HG03097 (cell line): ENCODE data around the gene RAP1A.
"Not testable (repeated sequence)": the region's sequence is repeated elsewhere in the genome, so short reads cannot be mapped to it uniquely, and the experiment has no call there.

Experiments
- ATAC-seq: cut with Tn5 transposase; IDR thresholded peaks from one replicate; pipeline ENCODE4 v1.9.1; 2021; ENCODE audit not compliant: unreplicated experiment, low FRiP score

Gene RAP1A

GRCh38 chr1:111625276-111625675 lies 5.7 kb downstream of the RAP1A start:
- ATAC-seq = no peak

GRCh38 chr1:111628153-111628552 lies 8.6 kb downstream of the RAP1A start:
- ATAC-seq = no peak

GRCh38 chr1:111629190-111629954 lies 9.8 kb downstream of the RAP1A start:
- ATAC-seq = no peak

GRCh38 chr1:111630567-111630966 lies 11.0 kb downstream of the RAP1A start:
- ATAC-seq = no peak

GRCh38 chr1:111631502-111631901 lies 11.9 kb downstream of the RAP1A start:
- no peak for ATAC-seq

- not testable (repeated sequence) for ATAC-seq
Measured at GRCh38 chr1:111632771-111633170, 13.2 kb downstream of the RAP1A start.

GRCh38 chr1:111633736-111634247 lies 14.2 kb downstream of the RAP1A start:
- no peak for ATAC-seq

GRCh38 chr1:111635324-111636009 lies 15.9 kb downstream of the RAP1A start:
- ATAC-seq = no peak

GRCh38 chr1:111638320-111638719 lies 18.7 kb downstream of the RAP1A start:
- no peak for ATAC-seq

GRCh38 chr1:111639602-111640198 lies 20.1 kb downstream of the RAP1A start:
- no peak for ATAC-seq

GRCh38 chr1:111643097-111643496 lies 23.5 kb downstream of the RAP1A start:
- no peak for ATAC-seq

GRCh38 chr1:111643696-111644095 lies 24.1 kb downstream of the RAP1A start:
- ATAC-seq = no peak

GRCh38 chr1:111644506-111644905 lies 24.9 kb downstream of the RAP1A start:
- no peak for ATAC-seq

- no peak for ATAC-seq
Measured at GRCh38 chr1:111647736-111648135, 28.1 kb downstream of the RAP1A start.

GRCh38 chr1:111648806-111649205 lies 29.2 kb downstream of the RAP1A start:
- no peak for ATAC-seq

- ATAC-seq = no peak
Measured at GRCh38 chr1:111649227-111649626, 29.6 kb downstream of the RAP1A start.

- no peak for ATAC-seq
Measured at GRCh38 chr1:111649648-111650047, 30.1 kb downstream of the RAP1A start.

- ATAC-seq = no peak
Measured at GRCh38 chr1:111653709-111654108, 34.1 kb downstream of the RAP1A start.

- ATAC-seq = no peak
Measured at GRCh38 chr1:111654839-111655238, 35.2 kb downstream of the RAP1A start.

- no peak for ATAC-seq
Measured at GRCh38 chr1:111656086-111657017, 36.8 kb downstream of the RAP1A start.
